Forelimb muscle (tissue), 1 donor: ENCODE measurements around the gene CABP2. TPM values are rescaled to one million over a fixed set of nuclear protein-coding genes. Genes with fewer than 3 reads are reported as not detected.
"Not testable (repeated sequence)": the region's sequence is repeated elsewhere in the genome, so short reads cannot be mapped to it uniquely, and the experiment has no call there.

Experiments
- DNase-seq: peaks from one replicate; pipeline ENCODE4 v3.0.0-alpha.2; 2013; ENCODE audit warnings: low read depth
- polyA plus RNA-seq: library from polyadenylated mRNA; unstranded; fragments of 120-200 nt; gene quantifications from one replicate; pipeline ENCODE4 v1.2.1, GENCODE V29; 2013; ENCODE audit not compliant: insufficient read length

The CABP2 gene
- polyA plus RNA-seq, 1 donor: not detected

GRCh38 chr11:67494371-67495233 lies 28.6 kb downstream of the CABP2 start:
- DNase-seq: no peak

GRCh38 chr11:67493548-67494370 lies 29.5 kb downstream of the CABP2 start:
- no peak for DNase-seq

DNA sequence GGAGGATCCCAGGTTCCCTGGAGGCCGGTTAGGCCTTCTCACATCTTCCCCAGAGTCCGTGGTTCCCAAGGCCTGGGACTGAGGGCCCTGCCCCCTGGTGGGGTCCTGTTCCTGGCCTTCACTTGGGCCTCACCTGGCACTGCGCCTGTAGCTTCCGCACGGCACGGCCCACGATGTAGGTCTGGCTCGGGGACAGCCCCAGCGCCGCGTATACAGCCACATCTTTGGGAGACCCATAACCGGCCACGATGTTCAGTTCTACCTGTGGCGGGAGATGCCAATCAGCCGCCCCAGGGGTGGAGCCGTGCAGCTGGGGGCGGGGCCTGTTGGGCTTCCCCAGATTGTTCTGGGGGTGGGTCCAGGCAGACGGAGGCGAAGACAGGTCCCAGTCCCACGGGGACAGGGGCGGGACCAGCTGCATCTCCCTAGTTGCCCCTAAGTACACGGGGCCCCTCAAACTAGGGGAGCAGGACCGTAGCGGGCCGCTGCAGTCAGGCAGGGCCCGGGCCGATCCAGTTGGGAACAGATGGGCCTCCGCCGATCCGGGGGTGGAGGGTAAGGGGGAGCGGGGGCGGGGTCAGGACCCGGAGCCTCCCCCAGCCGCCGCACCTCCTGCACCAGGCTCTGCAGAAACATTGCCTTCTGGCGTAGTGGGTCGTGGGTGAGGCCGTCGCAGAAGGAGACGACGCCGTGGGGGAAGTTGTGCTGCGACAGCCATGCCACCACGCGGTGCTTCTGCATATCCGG lies 30.3 kb downstream of the CABP2 start:
- no peak for DNase-seq

GRCh38 chr11:67492069-67492727 lies 31.0 kb downstream of the CABP2 start:
- no peak for DNase-seq

GRCh38 chr11:67491276-67492068 lies 31.8 kb downstream of the CABP2 start:
- DNase-seq: no peak

GRCh38 chr11:67490727-67491065 lies 32.5 kb downstream of the CABP2 start:
- no peak for DNase-seq

DNA sequence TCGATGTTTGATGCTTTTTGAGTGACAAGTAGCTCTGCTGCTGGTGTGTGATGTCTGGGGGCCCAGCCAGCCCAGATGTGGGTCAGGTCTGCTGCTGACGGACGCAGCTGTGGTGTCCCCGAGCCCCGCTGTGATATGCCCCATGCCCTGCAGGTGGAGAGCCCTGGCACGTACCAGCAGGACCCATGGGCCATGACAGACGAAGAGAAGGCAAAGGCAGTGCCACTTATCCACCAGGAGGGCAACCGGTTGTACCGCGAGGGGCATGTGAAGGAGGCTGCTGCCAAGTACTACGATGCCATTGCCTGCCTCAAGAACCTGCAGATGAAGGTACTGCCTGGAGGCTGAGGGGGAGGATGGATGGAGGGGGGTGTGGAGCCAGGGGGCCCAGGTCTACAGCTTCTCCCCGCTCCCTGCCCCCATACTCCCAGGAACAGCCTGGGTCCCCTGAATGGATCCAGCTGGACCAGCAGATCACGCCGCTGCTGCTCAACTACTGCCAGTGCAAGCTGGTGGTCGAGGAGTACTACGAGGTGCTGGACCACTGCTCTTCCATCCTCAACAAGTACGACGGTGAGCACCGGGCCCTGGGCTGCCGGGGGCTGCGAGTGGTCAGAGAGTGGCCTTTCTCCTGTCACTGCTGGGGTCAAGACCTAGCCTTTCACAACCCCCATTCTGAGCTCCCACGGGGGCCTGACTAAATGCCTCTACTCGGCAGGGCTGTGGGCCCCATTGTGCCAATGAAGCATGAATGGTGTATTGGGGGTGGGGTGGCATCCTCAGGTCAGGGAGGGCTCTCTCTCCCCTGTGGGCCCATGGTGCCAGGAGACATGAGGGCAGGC lies 33.1 kb downstream of the CABP2 start:
- DNase-seq: no peak

DNA sequence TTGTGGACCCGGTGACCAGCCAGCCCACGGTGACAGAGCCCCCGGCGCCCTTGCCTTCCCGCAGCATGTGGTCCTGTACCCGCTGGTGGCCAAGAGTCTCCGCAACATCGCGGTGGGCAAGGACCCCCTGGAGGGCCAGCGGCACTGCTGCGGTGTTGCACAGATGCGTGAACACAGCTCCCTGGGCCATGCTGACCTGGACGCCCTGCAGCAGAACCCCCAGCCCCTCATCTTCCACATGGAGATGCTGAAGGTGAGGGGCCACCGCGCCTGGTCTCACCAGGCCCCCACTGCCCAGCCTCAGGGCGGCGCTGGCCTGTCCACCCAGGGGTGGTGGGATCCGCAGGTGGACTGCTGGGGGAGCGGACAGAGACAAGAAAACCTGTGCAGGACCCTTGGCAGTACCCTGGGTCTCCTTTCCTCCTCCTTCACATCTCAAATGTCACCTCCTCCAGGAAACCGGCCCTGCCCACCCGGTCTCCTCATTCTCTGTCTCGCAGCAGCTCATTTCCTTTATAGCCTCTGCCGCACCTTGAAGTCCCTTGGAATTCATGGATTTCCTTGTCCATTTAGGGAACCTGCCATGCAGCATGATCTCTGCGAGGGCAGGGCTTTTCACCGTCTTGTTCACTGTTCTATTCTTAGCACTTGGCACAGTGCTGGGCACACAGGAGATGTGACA lies 33.9 kb downstream of the CABP2 start:
- DNase-seq: no peak

- no peak for DNase-seq
These were observed 36.6 kb downstream of the CABP2 start for GRCh38 chr11:67486481-67487195.

DNA sequence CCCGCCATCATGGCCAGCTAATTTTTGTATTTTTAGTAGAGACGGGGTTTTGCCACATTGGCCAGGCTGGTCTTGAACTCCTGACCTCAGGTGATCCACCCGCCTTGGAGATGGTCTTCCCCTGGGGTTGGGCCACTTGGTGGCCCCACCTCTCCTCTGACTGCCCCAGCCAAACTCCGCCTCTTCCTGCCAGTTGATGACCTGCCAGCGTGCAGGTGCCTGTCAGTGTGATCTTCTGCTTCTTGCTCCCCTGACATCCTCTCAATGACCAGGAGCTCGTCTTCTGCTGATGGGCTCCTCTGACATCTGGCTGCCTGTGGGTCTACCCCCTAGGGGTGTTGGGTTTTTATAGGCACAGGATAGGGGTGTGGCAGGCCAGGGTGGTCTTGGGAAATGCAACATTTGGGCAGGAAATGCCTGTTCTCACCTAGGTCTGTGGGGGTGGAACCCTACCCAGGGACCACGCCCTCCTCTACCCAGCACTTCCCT lies 37.3 kb downstream of the CABP2 start:
- not testable (repeated sequence) for DNase-seq

DNA sequence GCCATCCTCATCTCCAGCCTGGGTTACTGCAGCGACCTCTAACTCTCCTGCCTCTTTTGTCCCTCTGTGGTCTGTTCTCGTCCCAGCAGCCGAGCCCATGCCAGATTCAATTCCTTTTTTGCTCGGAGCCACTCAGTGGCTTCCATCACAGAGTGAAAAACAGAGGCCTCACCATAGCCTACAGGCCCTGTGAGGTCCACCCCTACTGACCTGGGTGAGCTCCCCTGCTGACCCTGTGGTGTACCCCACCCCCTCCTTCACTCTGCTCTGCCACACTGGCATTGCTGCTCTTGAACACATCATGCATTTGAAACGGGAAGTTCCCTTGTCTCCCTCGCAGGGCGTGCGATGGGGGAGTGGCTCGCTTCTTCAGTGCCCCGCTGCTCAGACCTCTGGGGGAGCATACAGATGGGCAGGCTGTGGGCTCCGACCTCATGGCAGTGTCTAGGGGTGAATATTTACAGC lies 38.4 kb downstream of the CABP2 start:
- DNase-seq: no peak

GRCh38 chr11:67483831-67484665 lies 39.2 kb downstream of the CABP2 start:
- no peak for DNase-seq

DNA sequence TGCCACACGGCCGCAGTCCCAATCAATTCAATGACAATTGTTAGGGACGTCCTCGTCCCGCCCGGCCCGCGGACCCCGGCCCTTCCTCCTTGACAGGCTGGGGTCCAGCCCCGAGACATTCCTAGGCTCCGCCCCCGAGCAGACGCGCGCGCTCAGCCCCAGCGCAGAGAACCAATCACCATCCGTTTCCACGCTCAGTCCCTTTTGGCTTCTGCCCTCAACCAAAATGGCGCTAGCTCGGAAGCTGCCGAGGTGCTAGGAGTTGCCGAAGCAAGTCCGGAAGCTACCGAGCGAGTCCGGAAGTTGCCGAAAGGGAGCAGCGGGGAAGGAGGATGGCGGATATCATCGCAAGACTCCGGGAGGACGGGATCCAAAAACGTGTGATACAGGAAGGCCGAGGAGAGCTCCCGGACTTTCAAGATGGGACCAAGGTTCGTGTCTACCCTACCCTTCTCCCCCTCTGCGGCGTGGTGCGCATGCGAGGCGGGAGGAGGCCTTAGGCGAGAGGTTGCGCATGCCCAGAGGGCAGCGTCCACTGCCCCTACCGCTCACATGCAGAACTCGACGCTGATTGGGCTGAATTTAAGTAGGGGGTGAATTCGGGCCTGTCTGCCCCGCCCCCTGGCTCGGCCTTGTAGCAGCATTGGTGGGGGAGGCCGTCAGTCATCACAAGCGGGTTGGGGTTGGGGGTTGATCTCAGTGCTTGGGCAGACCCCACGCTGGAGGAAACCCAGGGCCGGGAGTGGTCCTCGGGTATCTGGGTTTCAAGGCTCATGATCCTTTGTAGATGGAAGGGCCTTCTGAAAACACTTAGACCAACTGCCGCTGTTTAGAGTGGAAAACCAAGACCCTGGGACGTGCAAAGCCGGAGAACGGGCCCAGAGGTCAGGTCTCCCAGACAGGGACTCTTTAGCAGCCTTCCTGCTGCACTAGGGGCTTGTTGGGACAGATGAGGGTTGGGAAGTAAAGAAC lies 40.1 kb downstream of the CABP2 start, which contains the start of gene AIP:
TSS of gene AIP (plus strand) at position 200 of the 972 bp plus-strand sequence. CDS start at position 333, 133 bp downstream.
- peak; percentile 98 for DNase-seq

DNA sequence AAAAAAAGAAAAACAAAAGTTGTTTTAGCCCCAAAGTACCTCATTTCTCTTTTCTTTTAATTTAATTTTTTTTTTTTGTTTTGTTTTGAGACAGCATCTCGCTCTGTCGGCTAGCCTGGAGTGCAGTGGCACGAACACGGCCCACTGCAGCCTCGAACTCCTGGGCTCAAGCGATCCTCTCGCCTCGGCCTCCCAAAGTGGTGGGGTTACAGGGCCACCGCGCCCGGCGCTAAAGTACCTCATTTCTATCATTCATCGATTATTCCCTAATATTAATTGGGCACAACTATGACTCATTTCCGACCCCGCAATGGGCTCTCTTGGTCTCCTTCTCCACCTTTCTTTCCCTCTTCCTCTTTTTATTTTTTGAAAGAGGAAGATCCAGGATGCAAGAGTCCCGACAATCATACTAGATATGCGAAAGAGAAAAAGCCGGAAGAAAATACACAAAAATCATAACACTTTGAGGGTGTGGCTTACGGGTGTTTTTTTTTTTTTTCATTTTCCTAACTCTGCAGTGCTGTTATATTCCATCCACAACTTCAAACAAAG lies 40.9 kb downstream of the CABP2 start:
- DNase-seq: no peak

DNA sequence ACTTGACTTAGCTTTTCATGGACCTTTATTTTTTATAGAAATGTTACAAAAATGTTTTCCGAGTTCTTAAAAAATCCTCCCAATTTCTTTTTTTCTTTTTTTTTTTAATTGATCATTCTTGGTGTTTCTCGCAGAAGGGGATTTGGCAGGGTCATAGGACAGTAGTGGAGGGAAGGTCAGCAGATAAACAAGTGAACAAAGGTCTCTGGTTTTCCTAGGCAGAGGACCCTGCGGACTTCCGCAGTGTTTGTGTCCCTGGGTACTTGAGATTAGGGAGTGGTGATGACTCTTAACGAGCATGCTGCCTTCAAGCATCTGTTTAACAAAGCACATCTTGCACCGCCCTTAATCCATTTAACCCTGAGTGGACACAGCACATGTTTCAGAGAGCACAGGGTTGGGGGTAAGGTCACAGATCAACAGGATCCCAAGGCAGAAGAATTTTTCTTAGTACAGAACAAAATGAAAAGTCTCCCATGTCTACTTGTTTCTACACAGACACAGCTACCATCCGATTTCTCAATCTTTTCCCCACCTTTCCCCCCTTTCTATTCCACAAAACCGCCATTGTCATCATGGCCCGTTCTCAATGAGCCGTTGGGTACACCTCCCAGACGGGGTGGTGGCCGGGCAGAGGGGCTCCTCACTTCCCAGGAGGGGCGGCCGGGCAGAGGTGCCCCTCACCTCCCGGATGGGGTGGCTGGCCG lies 45.7 kb downstream of the CABP2 start:
- not testable (repeated sequence) for DNase-seq
